Measurements from ENCODE around the gene NFE2L1.

The NFE2L1 gene

DNA sequence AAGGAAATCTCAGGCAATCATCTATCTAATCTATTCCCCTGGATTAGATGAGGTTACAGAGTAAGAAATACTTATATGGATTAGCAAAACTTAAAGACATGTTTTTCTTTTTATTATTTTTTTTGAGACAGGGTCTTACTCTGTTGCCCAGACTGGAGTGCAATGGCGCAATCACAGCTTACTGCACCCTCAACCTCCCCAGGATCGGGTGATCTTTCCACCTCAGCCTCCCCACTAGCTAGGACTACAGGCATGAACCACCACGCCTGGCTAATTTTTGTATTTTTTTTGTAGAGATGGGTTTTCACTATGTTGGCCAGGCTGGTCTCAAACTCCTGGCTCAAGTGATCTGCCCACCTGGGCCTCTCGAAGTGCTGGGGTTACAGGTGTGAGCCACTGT, 3.3 kb upstream of the NFE2L1 start:
- Histone ChIP-seq H3K27me3 (ENCODE audit: control insufficient read depth, insufficient read depth, low read length) (no peaks in the 10 kb centered on the region), H3K9ac (ENCODE audit: low read length) (no peak overlapping the region), H3K27ac (ENCODE audit: low read depth, low read length) (no peak overlapping the region), H3K4me3 (ENCODE audit: low read length) (no peak overlapping the region), H3K36me3 (ENCODE audit: control insufficient read depth, insufficient read depth, low read length) (no peaks in the 10 kb centered on the region), H3K4me1 (ENCODE audit: control insufficient read depth, insufficient read depth, low read length) (peaks cover 8% of the 10 kb centered on the region)

GRCh38 chr17:48045316-48046001, 2.7 kb upstream of the NFE2L1 start:
- no peaks in the 10 kb centered on the region for H3K27me3 ChIP-seq (ENCODE audit: control insufficient read depth, insufficient read depth, low read length)
- H3K4me1 ChIP-seq (ENCODE audit: control insufficient read depth, insufficient read depth, low read length): peaks cover 10% of the 10 kb centered on the region
- H3K9ac ChIP-seq (ENCODE audit: low read length): no peak overlapping the region
- H3K4me3 ChIP-seq (ENCODE audit: low read length): no peak overlapping the region
- no peak overlapping the region for H3K27ac ChIP-seq (ENCODE audit: low read depth, low read length)
- H3K36me3 ChIP-seq (ENCODE audit: control insufficient read depth, insufficient read depth, low read length): no peaks in the 10 kb centered on the region

DNA sequence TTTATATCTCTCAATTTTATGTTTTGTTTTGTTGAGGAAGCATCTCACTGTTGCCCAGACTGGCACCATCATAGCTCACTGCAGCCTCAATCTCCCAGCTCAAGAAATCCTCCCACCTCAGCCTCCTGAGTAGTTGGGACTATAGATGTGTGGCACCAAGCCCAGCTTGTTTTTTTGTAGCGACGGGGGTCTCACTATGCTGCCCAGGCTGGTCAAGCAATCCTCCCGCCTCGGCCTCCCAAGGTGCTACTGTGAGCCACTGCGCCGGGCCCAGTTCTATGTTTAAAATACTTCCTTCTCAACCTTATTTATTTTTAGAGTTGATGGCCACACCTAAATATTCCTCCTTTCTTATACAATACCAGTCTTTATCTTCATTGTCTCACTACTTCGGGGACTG, 1.9 kb upstream of the NFE2L1 start:
- H3K36me3 ChIP-seq (ENCODE audit: control insufficient read depth, insufficient read depth, low read length): peaks cover 2% of the 10 kb centered on the region
- H3K4me3 ChIP-seq (ENCODE audit: low read length): no peak overlapping the region
- no peak overlapping the region for H3K27ac ChIP-seq (ENCODE audit: low read depth, low read length)
- peaks cover 18% of the 10 kb centered on the region for H3K4me1 ChIP-seq (ENCODE audit: control insufficient read depth, insufficient read depth, low read length)
- H3K9ac ChIP-seq (ENCODE audit: low read length): no peak overlapping the region
- no peaks in the 10 kb centered on the region for H3K27me3 ChIP-seq (ENCODE audit: control insufficient read depth, insufficient read depth, low read length)

DNA sequence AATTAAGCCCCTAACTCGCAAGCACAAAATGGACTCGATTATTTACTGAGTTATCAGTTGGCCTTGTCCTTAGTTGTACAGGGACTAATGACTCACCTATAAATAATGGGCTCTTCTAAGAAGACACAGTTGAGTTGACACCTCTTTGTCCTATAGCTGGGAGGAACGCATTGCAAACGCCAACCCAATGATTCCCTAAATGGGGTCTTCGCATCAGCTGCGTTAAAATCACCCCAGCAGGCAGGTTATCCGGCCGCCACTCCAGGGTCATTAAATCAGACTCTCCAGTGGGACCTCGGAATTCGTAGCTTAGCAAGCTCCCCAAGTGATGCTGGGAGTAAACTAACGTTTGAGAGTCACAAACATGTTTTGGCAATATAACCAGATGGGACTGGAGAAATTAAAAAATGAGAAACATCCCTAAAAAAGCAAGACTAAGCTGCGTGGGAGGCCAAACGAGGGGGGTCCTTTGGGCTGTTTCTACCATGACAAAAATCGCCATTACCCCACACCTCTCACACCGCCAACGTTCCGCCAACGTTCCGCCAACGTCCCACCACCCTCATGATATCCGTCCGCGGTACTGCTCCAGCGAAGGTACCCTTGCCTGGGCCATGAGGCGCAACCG, 932 bp upstream of the NFE2L1 start:
- H3K27me3 ChIP-seq (ENCODE audit: control insufficient read depth, insufficient read depth, low read length): no peaks in the 10 kb centered on the region
- peak overlapping the region; percentile 81 for H3K9ac ChIP-seq (ENCODE audit: low read length)
- H3K36me3 ChIP-seq (ENCODE audit: control insufficient read depth, insufficient read depth, low read length): peaks cover 5% of the 10 kb centered on the region
- H3K27ac ChIP-seq (ENCODE audit: low read depth, low read length): peak overlapping the region; percentile 98
- H3K4me3 ChIP-seq (ENCODE audit: low read length): peak overlapping the region; percentile 93
- H3K4me1 ChIP-seq (ENCODE audit: control insufficient read depth, insufficient read depth, low read length): peaks cover 22% of the 10 kb centered on the region

- peak overlapping the region; percentile 69 for H3K9ac ChIP-seq (ENCODE audit: low read length)
- H3K27me3 ChIP-seq (ENCODE audit: control insufficient read depth, insufficient read depth, low read length): no peaks in the 10 kb centered on the region
- peak overlapping the region; percentile 68 for H3K4me3 ChIP-seq (ENCODE audit: low read length)
- H3K4me1 ChIP-seq (ENCODE audit: control insufficient read depth, insufficient read depth, low read length): peaks cover 36% of the 10 kb centered on the region
- H3K36me3 ChIP-seq (ENCODE audit: control insufficient read depth, insufficient read depth, low read length): peaks cover 9% of the 10 kb centered on the region
- H3K27ac ChIP-seq (ENCODE audit: low read depth, low read length): peak overlapping the region; percentile 93
Observed at GRCh38 chr17:48048384-48049126, 396 bp downstream of the NFE2L1 start.

GRCh38 chr17:48051283-48051682, 3.1 kb downstream of the NFE2L1 start:
- Histone ChIP-seq H3K27me3 (ENCODE audit: control insufficient read depth, insufficient read depth, low read length) (no peaks in the 10 kb centered on the region), H3K4me1 (ENCODE audit: control insufficient read depth, insufficient read depth, low read length) (peaks cover 42% of the 10 kb centered on the region), H3K36me3 (ENCODE audit: control insufficient read depth, insufficient read depth, low read length) (peaks cover 16% of the 10 kb centered on the region), H3K27ac (ENCODE audit: low read depth, low read length) (peak overlapping the region; percentile 82), H3K9ac (ENCODE audit: low read length) (no peak overlapping the region), H3K4me3 (ENCODE audit: low read length) (peak overlapping the region; percentile 10)

- Histone ChIP-seq H3K9ac (ENCODE audit: low read length) (peak overlapping the region; percentile 14), H3K4me3 (ENCODE audit: low read length) (peak overlapping the region; percentile 42), H3K4me1 (ENCODE audit: control insufficient read depth, insufficient read depth, low read length) (peaks cover 40% of the 10 kb centered on the region), H3K27me3 (ENCODE audit: control insufficient read depth, insufficient read depth, low read length) (no peaks in the 10 kb centered on the region), H3K36me3 (ENCODE audit: control insufficient read depth, insufficient read depth, low read length) (peaks cover 22% of the 10 kb centered on the region), H3K27ac (ENCODE audit: low read depth, low read length) (peak overlapping the region; percentile 82)
Observed at GRCh38 chr17:48051706-48052486, 3.7 kb downstream of the NFE2L1 start.

DNA sequence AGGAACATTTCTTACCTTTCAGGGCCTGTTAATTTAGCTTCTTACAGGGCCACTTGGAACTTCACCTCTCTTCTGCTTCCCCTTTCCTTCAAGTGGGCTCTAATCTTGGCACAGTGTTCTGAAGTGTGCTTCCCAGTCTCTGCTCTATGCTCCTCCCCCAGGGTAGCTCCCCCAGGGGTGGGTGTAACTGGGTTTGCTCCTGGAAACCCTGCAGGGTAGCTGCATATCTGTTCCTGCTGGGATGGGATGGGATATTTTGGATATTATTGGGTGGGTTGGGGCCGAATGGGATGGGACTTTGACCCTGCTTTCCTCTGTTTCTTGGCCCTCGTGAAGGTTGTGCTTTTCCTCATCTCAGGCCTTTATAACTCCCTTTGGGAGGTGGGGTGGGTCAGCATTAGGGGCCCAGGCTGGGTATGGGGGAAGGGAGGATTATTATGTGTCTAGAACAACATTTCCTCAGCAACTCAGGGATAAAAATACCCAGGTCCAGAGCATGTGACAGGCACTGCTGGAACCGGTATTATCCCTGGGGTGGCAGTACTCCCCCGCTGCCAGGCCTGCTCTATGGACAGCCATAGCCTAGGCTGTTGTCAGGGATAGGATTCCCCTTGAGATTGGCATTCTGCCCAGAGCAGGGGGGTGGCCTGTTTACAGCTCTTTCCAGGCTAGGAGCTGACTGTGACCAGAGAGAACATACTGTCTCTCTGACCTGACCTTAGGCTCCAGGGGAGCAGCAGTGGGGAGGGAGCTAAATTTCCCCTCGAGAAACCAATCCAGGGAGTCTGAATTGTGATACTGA, 5.0 kb downstream of the NFE2L1 start:
- H3K4me3 ChIP-seq (ENCODE audit: low read length): peak overlapping the region; percentile 42
- peak overlapping the region; percentile 82 for H3K27ac ChIP-seq (ENCODE audit: low read depth, low read length)
- peaks cover 37% of the 10 kb centered on the region for H3K4me1 ChIP-seq (ENCODE audit: control insufficient read depth, insufficient read depth, low read length)
- H3K36me3 ChIP-seq (ENCODE audit: control insufficient read depth, insufficient read depth, low read length): peaks cover 33% of the 10 kb centered on the region
- H3K27me3 ChIP-seq (ENCODE audit: control insufficient read depth, insufficient read depth, low read length): no peaks in the 10 kb centered on the region
- H3K9ac ChIP-seq (ENCODE audit: low read length): no peak overlapping the region

DNA sequence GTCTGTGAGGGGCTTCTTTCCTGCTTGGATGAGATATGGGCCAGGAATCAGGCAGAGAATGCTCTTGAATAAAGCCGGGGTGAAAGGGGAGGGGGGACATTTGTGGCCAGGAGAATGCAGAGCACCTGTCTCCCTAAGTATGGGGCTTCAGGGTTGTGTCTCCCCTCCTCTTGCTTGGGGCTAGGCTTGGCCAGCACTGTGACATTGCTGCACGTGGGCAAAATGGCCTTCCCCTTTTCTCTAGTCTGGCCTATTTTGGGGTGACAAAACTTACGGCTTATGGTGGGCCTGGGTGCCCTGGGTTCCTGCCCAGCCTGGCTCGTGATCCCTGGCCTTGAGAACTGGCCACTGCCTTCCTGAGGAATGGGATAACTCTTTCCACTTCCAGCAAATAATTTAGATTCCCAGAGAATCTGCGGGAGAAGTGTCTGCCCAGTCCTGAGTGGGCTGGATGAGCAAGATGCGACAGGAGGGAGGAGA, 5.6 kb downstream of the NFE2L1 start:
- Histone ChIP-seq H3K27ac (ENCODE audit: low read depth, low read length) (peak overlapping the region; percentile 82), H3K4me3 (ENCODE audit: low read length) (peak overlapping the region; percentile 42), H3K4me1 (ENCODE audit: control insufficient read depth, insufficient read depth, low read length) (peaks cover 37% of the 10 kb centered on the region), H3K27me3 (ENCODE audit: control insufficient read depth, insufficient read depth, low read length) (no peaks in the 10 kb centered on the region), H3K36me3 (ENCODE audit: control insufficient read depth, insufficient read depth, low read length) (peaks cover 39% of the 10 kb centered on the region), H3K9ac (ENCODE audit: low read length) (no peak overlapping the region)

GRCh38 chr17:48054238-48055185, 6.4 kb downstream of the NFE2L1 start:
- Histone ChIP-seq H3K9ac (ENCODE audit: low read length) (no peak overlapping the region), H3K27ac (ENCODE audit: low read depth, low read length) (peak overlapping the region; percentile 82), H3K4me1 (ENCODE audit: control insufficient read depth, insufficient read depth, low read length) (peaks cover 37% of the 10 kb centered on the region), H3K27me3 (ENCODE audit: control insufficient read depth, insufficient read depth, low read length) (no peaks in the 10 kb centered on the region), H3K4me3 (ENCODE audit: low read length) (peak overlapping the region; percentile 42), H3K36me3 (ENCODE audit: control insufficient read depth, insufficient read depth, low read length) (peaks cover 46% of the 10 kb centered on the region)
